DMS79 treated with DMSO at 0.1 percent for 48 hours (cell line): ENCODE measurements around the gene REXO5.
"Not testable (repeated sequence)": the region's sequence is repeated elsewhere in the genome, so short reads cannot be mapped to it uniquely, and the experiment has no call there.

Source experiments
- DNase-seq: peaks from one replicate; lab custom pipeline; 2025; lab: John Stamatoyannopoulos, UW

The REXO5 gene, protein sequence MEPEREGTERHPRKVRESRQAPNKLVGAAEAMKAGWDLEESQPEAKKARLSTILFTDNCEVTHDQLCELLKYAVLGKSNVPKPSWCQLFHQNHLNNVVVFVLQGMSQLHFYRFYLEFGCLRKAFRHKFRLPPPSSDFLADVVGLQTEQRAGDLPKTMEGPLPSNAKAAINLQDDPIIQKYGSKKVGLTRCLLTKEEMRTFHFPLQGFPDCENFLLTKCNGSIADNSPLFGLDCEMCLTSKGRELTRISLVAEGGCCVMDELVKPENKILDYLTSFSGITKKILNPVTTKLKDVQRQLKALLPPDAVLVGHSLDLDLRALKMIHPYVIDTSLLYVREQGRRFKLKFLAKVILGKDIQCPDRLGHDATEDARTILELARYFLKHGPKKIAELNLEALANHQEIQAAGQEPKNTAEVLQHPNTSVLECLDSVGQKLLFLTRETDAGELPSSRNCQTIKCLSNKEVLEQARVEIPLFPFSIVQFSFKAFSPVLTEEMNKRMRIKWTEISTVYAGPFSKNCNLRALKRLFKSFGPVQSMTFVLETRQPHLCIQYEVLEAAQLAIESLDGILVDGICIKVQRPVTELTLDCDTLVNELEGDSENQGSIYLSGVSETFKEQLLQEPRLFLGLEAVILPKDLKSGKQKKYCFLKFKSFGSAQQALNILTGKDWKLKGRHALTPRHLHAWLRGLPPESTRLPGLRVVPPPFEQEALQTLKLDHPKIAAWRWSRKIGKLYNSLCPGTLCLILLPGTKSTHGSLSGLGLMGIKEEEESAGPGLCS

DNA sequence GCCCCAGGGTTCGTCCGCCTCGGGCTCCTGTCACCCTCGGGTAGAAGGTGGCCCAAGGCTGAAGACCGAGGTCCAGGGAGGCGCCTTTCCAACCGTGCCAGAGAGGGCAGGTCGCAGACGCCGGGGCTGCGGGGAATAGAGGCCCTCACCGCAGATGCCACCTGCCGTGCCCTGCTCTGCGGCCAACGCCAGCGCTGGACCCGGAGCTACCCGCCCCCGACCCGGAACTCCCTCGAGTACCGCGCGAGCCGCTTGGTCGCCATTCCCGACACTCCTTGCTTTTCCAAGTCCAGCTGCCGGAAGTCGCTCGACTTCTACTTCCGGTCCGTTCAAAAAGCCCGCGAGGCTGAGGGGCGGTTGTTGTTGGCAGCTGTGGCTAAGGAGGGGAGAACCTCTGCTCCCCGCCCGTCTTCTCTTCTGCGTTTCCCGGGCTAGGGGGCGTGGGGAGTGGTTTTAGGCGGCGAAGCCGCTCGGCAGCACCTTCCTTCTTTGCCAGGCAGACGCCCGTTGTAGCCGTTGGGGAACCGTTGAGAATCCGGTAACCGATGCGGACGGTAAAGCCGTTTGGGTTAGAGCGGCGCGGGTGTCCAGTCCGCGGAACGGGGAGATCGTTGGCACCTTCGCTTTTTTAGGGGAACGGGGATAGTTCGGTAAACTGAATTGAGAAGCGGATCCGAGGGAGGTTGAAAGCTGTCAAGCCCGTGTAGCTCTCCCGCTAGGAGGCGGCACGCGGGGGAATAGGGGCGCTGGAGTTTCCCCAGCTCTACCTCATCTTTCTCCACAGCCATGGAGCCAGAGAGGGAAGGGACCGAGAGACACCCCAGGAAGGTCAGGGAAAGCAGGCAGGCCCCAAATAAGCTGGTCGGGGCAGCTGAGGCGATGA, at the start of gene REXO5, which contains the start of gene ERI2:
TSS of gene REXO5 (plus strand) at position 360 of the 883 bp plus-strand sequence. CDS start at position 787, 427 bp downstream.
TSS of gene ERI2 (minus strand) at position 305 of the 883 bp plus-strand sequence. CDS start at position 263, 42 bp downstream.
- peak; percentile 92 for DNase-seq

DNA sequence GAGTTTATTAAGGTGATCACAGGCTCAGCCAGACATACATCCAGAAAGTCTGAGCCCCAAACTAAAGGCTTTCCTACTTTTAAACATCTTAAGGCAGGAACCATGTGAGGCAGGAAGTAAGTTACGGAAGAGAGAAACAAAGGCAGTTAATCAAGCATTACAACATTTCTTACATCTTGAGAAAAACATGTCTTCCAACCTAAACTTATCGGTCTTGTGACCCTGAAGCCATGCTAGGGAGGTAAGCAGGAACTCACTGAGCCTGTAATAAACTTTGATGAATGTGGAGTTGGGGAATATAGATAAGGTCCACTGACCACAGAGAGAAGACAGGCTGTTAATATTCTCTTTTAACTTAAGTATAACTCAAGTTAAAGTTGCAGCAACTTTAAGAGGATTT, 46.0 kb upstream of the REXO5 start:
- no peak for DNase-seq

DNA sequence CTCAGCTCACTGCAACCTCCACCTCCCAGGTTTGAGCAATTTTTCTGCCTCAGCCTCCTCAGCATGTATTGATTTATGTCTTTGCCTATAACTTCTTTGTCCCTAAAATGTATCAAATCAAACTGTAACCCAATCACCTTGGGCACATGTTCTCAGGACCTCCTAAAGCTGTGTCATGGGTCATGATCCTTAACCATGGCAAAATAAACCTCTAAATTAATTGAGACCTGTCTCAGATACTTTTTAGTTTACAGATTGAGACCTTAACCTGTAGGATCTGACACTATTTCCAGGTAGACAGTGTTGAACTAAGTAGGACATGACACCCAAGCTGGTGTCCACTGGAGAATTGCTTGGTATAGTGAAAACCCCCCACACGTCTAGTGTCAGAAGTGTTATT, 45.2 kb upstream of the REXO5 start:
- DNase-seq, result no peak

DNA sequence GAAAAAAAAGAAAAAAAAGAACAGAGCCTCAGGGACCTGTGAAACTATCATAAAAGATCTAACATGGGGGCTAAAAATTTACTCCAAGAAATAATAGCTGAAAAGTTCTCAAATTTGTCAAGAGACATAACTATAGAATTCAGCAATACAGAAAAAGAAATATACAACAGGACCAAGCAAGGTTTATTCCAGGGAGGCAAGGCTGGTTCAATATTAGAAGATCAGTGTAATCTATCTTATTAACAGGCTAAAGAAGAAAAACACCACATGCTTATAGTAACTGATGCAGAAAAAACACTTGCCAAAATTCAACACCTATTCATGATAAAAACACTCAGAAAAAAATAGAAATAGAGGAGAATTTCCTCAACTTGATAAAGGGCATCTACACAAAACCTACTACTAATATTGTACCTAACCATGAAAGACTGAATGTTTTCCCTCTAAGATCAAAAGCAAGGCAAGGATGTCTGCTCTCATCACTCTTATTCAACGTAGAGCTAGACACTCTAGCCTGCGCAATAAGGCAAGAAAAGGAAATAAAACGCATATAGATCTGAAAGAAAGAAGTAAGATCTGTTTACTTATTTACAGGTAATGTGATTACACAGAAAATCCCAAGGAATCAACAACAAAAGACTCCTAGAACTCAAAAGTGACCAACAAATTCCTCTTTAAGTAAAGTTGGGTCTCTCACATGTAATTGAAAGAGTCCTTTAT, 43.8 kb upstream of the REXO5 start:
- no peak for DNase-seq

DNA sequence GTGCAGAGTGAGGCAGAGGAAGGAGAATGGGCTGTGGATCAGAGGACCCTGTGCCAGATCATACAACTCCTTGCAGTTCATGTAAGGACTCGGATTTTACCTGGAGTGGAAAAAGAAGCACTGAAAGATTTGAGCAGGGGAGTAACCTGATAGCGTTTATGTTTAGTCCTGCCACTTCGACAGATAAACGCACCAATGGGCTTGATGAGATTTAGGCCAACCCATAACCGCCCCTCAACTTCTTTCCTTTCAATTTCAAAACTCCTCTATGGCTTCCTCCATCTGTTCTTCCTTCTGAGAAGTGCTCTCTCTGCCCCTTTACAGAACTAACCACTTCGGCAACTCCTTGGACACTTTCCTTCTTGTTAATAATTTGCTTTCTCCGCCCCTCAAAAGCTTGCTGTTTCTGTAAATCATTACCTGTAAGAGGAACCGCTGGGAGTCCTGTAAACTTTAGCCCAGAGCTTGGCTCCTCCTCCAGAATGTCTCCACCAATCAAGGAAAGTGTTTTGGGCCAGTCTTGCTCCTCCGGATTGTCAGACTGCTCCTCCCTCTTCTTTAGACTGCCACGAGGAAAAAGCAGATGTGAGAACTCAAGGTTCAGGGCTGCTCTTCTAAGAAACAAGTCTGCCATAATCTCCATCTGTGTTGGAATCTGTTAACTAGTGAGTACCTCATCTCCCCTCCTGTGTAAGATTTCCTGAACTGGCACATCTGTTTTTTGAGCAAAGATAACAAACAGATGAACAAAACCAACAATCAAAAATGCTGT, 42.7 kb upstream of the REXO5 start, which contains the start of gene ACSM3:
TSS of gene ACSM3 (plus strand) at position 554 of the 772 bp plus-strand sequence. CDS start 6,021 bp downstream, outside the sequence.
- no peak for DNase-seq

DNA sequence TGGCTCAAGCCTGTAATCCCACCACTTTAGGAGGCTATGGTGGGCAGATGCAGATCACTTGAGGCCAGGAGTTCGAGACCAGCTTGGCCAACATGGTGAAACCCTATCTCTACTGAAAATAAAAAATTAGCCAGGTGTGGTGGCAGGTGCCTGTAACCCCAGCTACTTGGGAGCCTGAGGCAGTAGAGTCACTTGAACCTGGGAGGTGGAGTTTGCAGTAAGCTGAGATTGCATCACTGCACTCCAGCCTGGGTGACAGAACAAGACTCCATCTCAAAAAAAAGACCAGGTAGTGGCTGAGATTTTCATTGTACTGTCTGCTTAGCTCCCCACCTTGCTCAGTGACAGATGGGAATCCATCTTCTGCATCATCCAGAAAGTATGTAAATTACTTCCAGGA, 41.9 kb upstream of the REXO5 start:
- not testable (repeated sequence) for DNase-seq

DNA sequence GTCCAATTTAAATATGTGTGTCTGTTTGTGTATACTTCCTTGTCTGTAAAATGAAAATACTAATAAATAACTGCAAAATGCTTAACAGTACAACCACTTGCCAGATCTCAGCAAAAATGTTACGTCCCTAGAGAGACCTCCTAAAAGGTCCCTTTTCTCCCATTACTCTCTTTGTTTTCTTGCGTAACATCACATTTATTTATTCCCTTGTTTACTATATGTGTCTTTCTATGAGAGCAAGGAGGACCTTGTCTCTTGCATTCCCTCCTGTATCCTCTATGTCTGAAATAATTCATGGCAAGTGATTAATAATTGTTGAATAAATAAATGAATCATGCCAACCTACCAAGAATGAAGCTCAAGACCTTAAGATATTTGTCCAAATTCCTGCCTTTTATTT, 40.6 kb upstream of the REXO5 start:
- no peak for DNase-seq

DNA sequence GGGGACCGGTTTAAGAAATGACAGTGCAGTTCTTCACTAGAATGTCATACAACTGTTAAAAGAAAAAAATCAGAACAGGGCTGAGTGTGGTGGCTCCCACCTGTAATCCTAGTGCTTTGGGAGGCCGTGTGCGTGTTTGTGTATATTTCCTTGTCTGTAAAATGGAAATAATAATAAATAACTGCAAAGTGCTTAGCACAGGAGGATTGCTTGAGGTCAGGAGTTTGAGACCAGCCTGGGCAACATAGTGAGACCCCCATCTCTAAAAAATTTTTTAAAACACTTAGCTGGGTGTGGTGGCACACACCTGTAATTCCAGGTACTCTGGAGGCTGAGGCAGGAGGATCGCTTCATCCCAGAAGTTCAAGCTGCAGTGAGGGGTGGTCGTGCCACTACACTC, 40.0 kb upstream of the REXO5 start:
- no peak for DNase-seq

DNA sequence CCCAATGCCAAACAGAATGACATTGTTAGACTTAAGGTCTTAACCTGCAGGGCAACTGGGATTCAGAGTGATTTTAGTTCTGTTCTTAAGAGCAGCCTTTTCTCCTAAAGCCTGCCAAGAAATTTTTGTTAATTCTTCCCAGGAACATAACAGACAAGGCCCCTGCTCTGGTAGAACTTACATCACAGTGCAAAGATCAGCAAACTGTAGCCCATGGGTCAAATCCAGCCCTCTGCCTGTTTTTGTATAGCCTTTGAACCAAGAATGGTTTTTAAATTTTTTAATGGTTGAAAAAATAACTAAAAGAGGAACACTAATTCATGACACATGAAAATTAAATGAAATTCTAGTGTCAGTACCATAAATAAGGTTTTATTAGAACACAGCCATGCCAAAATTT, 38.8 kb upstream of the REXO5 start:
- DNase-seq, result no peak

DNA sequence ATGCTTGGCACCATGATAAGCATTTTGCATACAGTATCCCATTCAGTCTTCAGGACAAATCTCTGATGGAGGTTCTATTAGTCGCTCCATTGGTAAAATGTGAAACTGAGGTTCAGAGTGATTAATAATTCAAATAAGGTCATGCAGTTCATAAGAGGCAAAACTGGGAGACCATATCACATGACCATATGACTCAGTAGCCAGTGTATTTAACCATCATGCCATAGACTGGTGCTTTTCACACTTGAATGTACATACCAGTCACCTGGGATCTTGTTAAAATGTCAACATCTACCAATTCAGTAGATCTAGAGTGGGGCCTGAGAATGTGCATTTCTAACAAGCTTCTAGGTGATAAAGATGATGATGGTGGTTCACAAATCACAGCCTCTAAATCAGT, 38.2 kb upstream of the REXO5 start:
- no peak for DNase-seq

DNA sequence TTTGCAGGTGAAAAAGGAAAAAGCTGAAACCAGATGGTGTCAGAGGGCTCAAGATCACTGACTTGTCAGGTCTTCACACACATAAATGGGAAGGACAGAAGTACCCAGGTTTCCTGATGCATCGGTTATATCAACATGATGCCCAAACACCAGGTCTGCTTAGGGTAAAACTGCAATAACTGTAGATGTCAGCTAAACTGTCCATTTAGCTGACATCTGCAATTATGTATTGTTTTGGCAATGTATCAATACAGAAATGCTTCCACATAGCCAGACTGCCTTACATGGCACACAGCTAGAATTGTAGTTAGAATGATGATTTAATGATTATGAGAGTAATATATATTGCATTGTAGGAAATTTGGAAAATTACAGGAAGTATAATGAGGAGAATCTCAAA, 37.5 kb upstream of the REXO5 start:
- no peak for DNase-seq

DNA sequence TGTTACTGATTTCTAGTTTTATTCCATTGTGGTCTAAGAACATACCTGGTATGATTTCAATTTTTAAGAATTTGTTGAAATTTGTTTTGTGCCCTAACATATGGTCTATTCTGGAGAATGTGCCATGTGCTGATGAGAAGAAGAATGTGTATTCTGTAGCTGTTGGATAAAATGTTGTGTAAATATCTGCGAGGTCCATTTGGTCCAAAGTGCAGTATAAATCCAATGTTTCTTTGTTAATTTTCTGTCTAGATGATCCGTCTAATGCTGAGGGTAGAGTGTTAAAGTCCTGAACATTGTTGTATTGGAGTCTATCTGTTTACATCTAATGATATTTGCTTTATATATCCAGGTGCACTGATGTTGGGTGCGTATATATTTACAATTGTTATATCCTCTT, 32.6 kb upstream of the REXO5 start:
- DNase-seq, result no peak

DNA sequence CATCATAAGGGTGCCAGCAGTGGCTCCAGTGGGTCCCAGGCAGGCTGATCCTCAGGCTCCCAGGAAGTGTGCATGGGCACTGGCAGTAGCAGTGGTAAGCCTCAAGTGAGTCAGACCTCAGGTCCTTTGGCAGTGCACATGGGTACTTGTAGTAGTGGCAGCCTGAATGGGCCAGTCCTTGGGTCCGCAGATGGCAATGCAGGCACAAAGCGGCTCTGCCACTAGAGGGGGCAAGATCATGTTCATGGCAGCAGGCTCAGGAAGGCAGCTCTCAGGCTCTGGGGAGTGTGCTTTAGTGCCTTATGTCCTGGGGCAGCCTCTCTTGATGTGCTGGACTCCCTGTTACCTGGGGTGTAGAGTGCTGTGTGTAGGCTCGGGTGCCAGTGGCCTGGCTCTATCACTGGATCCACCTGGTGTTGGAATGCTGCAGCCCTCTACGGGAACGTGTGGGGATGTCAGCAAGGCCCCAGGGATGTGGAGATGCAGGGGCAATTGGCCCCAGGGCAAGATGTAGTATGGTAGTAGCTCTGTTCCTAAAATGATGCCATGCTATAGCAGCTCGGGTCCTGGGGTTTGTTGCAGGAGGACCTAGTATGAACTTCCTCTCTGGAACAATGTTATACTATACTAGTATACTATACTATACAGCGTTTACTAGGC, 31.5 kb upstream of the REXO5 start:
- DNase-seq, result no peak

DNA sequence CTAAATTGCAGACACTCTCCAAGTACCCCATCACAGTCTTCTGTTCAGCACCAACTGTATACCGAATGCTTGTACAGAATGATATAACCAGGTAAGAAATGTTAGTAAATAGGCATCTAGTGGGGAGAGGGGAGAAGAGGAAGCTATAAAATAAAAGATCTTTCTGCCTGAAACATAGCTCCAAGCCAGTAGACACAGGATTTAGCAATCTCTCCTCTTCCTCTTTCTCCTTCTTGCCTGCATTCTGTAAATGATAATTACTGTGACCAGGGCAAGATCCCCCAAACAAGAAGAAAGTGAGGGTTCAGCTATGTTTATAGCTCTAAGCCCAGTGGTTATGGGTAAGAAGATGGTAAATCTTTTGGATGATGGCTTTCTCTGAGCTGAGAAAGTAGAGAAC, 24.6 kb upstream of the REXO5 start:
- no peak for DNase-seq

DNA sequence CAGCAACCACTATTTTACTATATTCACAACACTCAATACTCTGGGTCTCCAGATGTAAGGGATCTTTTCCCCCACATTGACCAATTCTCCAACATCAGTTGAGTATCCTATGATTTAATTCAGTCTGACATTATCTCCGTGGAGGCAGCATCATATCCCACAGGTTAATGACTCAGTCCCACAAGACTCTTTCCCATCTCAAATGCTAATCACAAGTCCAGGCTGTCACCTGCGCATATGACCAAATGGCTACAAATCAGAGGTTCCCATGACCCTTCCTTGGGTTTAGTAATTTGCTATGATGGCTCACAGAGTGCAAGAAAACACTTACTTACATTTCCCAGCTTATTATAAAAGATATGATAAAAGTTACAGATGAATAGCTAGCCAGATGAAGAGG, 23.9 kb upstream of the REXO5 start:
- no peak for DNase-seq

DNA sequence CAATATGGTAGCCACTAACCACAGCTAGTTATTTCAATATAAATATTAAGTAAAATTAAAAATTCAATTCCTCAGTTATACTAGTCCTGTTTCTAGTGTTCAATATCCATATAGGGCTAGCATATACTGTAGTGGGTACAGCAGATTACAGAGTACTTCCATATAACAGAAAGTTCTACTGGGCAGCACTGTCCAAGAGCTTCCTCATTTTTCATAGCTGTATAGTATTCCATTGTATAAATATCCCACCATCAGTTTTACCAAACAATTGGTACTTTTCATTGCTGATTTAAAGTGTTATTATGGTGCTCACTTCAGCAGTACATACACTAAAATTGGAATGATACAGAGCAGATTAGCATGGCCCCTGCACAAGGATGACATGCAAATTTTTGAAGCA, 22.1 kb upstream of the REXO5 start:
- DNase-seq, result no peak

DNA sequence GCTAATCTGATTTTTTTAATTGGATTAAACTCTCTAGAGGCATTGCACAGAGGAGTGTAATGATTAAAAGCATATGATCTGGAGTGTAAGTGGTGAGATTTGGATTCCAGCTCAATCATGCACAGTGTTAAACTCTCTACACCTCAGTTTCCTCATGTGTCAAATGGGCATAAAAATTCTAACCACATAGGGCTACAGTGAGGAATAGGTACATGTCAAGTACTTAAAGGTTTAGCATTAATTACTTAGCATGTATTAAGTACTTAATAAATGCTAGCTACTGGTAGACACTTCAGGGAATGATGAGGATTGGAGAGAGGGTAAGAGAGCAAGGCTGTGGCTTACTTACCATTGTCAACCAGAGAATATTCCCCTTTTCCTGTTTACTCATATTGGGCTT, 17.2 kb upstream of the REXO5 start:
- DNase-seq, result no peak

DNA sequence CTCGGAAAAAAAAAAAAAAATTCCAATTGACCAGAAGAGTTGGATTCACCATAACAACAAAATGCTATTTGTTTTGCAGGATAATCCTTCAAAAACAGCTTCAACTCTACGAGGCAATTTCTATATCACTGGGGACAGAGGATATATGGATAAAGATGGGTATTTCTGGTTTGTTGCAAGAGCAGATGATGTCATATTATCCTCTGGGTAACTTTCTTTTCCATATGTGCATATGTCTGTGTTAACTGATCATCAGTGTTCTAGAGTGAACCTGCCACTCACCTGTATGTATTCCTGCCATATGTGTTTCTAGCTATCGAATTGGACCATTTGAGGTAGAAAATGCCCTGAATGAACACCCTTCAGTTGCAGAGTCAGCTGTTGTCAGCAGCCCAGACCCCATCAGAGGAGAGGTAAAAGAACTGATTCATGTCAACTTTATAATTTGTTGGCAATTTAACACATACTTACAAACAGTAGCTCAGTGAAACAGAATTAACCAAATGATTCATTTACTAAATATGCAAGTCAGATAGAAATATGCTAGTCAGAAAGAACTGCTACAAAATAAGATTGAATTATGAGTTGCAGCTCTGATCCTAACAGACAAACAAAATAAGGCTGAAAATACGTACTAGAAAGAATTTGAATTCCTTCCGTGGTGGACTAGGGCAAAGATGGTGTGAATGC, 14.3 kb upstream of the REXO5 start:
- no peak for DNase-seq

DNA sequence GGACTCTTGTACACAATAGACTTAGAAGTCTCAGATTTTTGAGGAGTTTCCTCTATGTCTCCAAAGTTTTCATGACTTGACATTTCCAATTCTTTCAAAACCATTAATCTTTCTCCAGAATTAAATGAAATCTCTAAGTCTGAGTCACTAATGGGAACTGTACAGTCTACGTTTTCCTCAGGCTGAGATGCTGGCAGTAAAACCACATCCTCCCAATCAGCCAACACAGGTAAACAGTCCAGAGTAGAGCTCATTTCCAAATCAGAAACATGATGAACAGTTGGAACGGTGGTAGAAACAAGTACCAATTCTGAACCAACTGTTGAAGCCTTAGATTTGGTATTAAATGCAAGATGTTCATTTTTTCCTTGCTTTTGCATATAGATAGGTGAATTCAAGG, 8.0 kb upstream of the REXO5 start:
- no peak for DNase-seq

DNA sequence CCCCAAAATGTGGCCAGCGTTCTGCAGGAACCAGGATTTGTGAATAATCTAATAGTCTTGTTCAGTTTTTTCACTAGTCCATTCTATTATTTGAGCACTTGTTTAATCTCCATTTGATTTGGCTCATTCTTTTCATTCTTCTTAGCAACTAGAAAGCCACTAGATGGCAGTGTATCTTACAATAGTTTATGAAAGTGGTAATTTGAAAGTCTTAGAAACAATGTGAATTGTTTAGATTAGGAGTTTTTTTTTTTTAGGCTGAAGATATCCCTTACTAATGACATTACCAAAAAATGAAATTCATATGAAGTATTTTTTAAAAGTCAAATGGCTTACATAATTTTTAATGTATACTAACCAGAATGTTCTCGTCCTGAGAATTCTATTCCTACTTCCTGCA, 6.7 kb upstream of the REXO5 start:
- no peak for DNase-seq
